Heart left ventricle (tissue), 16 donors: ENCODE measurements around the gene NEURL4. TPM values are rescaled to one million over a fixed set of nuclear protein-coding genes. Genes with fewer than 3 reads are reported as not detected.

Source experiments
- ATAC-seq, 4 donors: fragments of 200-7000 bp; cut with Tn5 transposase; one replicate each; pipeline ENCODE4 v1.9.1; 2020 to 2022; ENCODE audit warnings: moderate library complexity in 4 of 4, mild to moderate bottlenecking in 3 of 4, moderate number of reproducible peaks in 1 of 4
- DNase-seq, 5 donors: peaks; one replicate each; pipeline ENCODE4 v3.0.0-alpha.2; 2020
- H3K27ac ChIP-seq, 12 donors: fragments of 200-600 bp; sonication (generic) in 4 of 12; one replicate each; pipeline versions ENCODE4 v1.5.0 to v1.8.0; 2016 to 2022; ENCODE audit warnings: mild to moderate bottlenecking in 2 of 12
- H3K27me3 ChIP-seq, 9 donors: fragments of 200-600 bp; sonication (generic) in 2 of 9; one replicate each; pipeline versions ENCODE4 v1.5.1 to v1.8.0; 2016 to 2022; ENCODE audit warnings: mild to moderate bottlenecking in 3 of 9
- H3K36me3 ChIP-seq, 9 donors: fragments of 200-600 bp; sonication (generic) in 2 of 9; one replicate each; pipeline versions ENCODE4 v1.5.0 to v1.8.0; 2018 to 2022; ENCODE audit warnings: mild to moderate bottlenecking in 2 of 9
- H3K4me1 ChIP-seq, 12 donors: fragments of 200-600 bp; sonication (generic) in 4 of 12; one replicate each; pipeline versions ENCODE4 v1.5.0 to v1.8.0; 2016 to 2022; ENCODE audit warnings: mild to moderate bottlenecking in 3 of 12
- H3K4me3 ChIP-seq, 12 donors: fragments of 200-600 bp; sonication (generic) in 4 of 12; one replicate each; pipeline versions ENCODE4 v1.5.0 to v1.8.0; 2017 to 2022; ENCODE audit warnings: mild to moderate bottlenecking in 9 of 12, moderate library complexity in 4 of 12
- H3K9me3 ChIP-seq, 12 donors: fragments of 200-600 bp; sonication (generic) in 4 of 12; one replicate each; pipeline versions ENCODE4 v1.5.0 to v1.8.0; 2016 to 2022; ENCODE audit warnings: mild to moderate bottlenecking in 1 of 12
- POLR2A ChIP-seq, 2 donors: fragments of 450-650 bp; IDR thresholded peaks; one replicate each; pipeline ENCODE4 v1.6.1; 2017; ENCODE audit warnings: antibody characterized with exemption in 2 of 2, mild to moderate bottlenecking in 2 of 2, moderate library complexity in 2 of 2
- WGBS, 4 donors: extraction: QIAGEN DNeasy Blood & Tissue Kit in 2 of 4; methylation state at CpG; one replicate each; pipeline versions ENCODE4 v1.1.5 to v1.1.7; 2013 to 2018; 5-methylcytosine and 5-hydroxymethylcytosine counted together
- intact Hi-C, 10 donors: fragments of 100-400 bp; cut with DNase I; formaldehyde crosslinking; loops; one replicate each; pipeline versions ENCODE4 v1.11.1 to v1.14.2; 2022
- polyA plus RNA-seq, 2 donors: library from polyadenylated mRNA; stranded (reverse); fragments of 200-250 nt; gene quantifications; one replicate each; pipeline ENCODE4 v1.2.3, GENCODE V29; 2013
- total RNA-seq, 9 donors: library from RNA; depleted of rRNA in 2 of 9; stranded (reverse); fragments of >200 nt in 2 of 9; fragmentation: NEBNext Ultra II Directional in 3 of 9; extraction: Animal tissue kit (Norgen Biotek cat#: 25700) in 3 of 9; gene quantifications; one replicate each; pipeline versions ENCODE4 v1.1.0 to v1.2.4, GENCODE V29; 2016 to 2023
- TF ChIP-seq, protein P1 (sequence below), 12 donors: fragments of 200-600 bp; sonication (generic) in 4 of 12; IDR thresholded peaks; one replicate each; pipeline versions ENCODE4 v1.5.0 to v1.8.0; 2018 to 2022; ENCODE audit warnings: antibody characterized with exemption in 12 of 12, mild to moderate bottlenecking in 5 of 12
- donor health status: ischemic (EF 13 %, LVEDD 7.1; RV severe dilation, severe dysfunction).
- donor health status: healthy with polysubstance abuse.
- donor health status: DM: no; HTN: yes; CAD: no.
- donor health status: DM: no; HTN: no; CAD: no.
- donor health status: ischemic (EF 25% LVEDD 6.9; RV normal size, moderate dysfunction).
- donor health status: ischemic (EF 25% LVEDD 5.7; RV mildly dilated, moderate dysfunction).
- donor health status: healthy.
- donor health status: DM: yes; HTN: yes; CAD: no.
- donor health status: ischemic (EF 35%, LVEDD 5.7; RV mildly dilated, moderate dysfunction).
- donor health status: nonischemic (EF 11% LVEDD 7.7; RV severe dilation, severe dysfunction).
- donor health status: DM: yes; HTN: yes; CAD: no.
- donor health status: PGD.
- donor health status: ischemic (EF 29% LVEDD 5.4; RV normal size, mild dysfunction).
- donor health status: nonischemic (EF 23%, LVEDD 6.1; RV moderate dilation, normal function).

NEURL4 gene
- total and polyA plus RNA-seq, 11 donors = 13.6 to 39.2 (median 27.6) TPM

DNA sequence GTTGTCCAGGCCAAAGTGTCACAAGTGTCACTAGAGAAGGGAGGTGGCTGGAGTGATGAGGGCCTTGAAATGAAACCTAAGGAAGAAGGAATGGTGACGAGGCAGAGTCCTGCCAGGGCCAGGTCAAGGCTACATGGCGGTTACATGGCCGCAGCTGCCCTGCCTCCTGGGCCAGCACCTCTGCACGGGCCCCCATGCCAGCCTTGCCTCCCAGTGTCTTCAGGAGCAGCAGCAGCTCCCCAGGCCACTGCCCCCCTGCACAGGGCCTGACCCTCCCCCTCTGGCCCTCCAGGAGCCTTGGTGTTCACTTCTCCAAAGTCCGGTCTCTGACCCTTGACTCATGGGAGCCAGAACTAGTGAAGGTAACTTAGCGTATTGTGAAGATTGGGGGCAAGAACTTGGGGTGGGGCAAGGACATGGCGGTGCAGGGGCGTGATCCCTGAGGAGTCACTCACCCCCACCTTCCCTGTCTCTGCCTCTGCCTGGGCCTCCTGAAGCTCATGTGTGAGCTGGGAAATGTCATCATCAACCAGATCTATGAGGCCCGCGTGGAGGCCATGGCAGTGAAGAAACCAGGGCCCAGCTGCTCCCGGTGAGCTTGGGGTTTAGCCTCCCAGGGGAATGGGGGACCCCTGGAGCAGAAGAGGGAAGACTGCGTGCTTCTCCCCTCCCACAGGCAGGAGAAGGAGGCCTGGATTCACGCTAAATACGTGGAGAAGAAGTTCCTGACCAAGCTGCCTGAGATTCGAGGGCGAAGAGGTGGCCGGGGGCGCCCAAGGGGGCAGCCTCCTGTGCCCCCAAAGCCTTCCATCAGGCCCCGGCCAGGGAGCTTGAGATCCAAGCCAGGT is 18.7 kb upstream of the NEURL4 start:
- H3K27ac ChIP-seq = no peak overlapping the region
- no peaks in the 10 kb centered on the region for H3K9me3 ChIP-seq
- no peak overlapping the region for H3K4me3 ChIP-seq
- peaks cover 0 to 10% (median 0%) of the 10 kb centered on the region in 9 donors for H3K36me3 ChIP-seq
- 64 to 83% (median 72%) methylated on average over 18 to 19 of the region's 19 CpGs for WGBS, 4 donors
- no peak for ATAC-seq
- DNase-seq = no peak
- TF ChIP-seq, protein P1, sequence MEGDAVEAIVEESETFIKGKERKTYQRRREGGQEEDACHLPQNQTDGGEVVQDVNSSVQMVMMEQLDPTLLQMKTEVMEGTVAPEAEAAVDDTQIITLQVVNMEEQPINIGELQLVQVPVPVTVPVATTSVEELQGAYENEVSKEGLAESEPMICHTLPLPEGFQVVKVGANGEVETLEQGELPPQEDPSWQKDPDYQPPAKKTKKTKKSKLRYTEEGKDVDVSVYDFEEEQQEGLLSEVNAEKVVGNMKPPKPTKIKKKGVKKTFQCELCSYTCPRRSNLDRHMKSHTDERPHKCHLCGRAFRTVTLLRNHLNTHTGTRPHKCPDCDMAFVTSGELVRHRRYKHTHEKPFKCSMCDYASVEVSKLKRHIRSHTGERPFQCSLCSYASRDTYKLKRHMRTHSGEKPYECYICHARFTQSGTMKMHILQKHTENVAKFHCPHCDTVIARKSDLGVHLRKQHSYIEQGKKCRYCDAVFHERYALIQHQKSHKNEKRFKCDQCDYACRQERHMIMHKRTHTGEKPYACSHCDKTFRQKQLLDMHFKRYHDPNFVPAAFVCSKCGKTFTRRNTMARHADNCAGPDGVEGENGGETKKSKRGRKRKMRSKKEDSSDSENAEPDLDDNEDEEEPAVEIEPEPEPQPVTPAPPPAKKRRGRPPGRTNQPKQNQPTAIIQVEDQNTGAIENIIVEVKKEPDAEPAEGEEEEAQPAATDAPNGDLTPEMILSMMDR (IDR thresholded peaks at IDR 0.05) = no peak
- TF ChIP-seq POLR2A (IDR thresholded peaks at IDR 0.05) = no peak
- intact Hi-C loops = loop anchor here in 9 of 10 donors (2.0 to 10.0 kb wide), 6 partner anchors 63 to 296 kb away; partner anchors contain the start of gene SLC2A4 (in 5 of the 9)
- H3K4me1 ChIP-seq = peaks cover 0 to 33% (median 21%) of the 10 kb centered on the region in 12 donors
- no peaks in the 10 kb centered on the region for H3K27me3 ChIP-seq

DNA sequence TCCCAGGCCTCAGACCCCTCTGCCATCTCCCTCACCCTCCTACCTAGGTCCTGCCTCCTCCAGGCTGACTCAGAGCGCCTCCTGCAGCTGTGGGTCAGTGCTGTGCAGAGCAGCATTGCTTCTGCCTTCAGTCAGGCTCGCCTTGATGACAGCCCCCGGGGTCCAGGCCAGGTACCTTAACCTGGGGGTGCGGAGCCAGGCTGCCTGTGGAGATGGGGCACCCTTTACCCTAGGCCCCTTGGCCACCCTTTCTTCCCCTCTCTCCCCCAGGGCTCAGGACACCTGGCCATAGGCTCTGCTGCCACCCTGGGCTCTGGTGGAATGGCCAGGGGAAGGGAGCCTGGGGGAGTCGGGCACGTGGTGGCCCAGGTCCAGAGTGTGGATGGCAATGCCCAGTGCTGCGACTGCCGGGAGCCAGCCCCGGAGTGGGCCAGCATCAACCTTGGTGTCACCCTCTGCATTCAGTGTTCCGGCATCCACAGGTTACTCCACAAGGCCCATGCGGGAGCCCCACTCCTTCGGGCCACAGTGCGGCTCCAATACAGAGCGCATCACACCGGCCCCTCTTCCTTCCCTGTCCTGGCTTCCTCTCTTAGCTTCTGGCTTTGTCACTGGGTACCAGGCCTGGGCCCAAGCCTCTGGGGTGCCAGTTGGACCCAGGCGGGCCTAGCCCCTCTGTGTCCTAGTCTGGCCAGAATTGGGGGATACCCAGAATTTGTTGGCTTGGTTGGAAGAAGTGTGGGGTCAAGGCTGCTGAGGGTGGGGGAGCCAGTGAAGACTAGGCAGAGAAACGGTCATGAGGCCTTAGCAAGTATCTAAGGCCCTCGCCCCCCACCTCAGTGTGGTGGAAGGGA is 17.9 kb upstream of the NEURL4 start:
- Histone ChIP-seq H3K36me3 (peaks cover 0 to 10% (median 0%) of the 10 kb centered on the region in 9 donors), H3K27me3 (peaks cover 0 to 5% (median 0%) of the 10 kb centered on the region in 9 donors), H3K4me3 (no peak overlapping the region), H3K27ac (no peak overlapping the region), H3K9me3 (no peaks in the 10 kb centered on the region), H3K4me1 (peaks cover 0 to 26% (median 16%) of the 10 kb centered on the region in 12 donors)
- TF ChIP-seq POLR2A (IDR thresholded peaks at IDR 0.05) = no peak
- TF ChIP-seq, protein P1 (IDR thresholded peaks at IDR 0.05) = no peak
- ATAC-seq (no peak), DNase-seq (no peak)
- 66 to 75% (median 71%) methylated on average over 17 to 18 of the region's 18 CpGs for WGBS, 4 donors
- intact Hi-C loops = loop anchor here in 9 of 10 donors (2.0 to 10.0 kb wide), 6 partner anchors 62 to 295 kb away; partner anchors contain the start of gene SLC2A4 (in 5 of the 9)

DNA sequence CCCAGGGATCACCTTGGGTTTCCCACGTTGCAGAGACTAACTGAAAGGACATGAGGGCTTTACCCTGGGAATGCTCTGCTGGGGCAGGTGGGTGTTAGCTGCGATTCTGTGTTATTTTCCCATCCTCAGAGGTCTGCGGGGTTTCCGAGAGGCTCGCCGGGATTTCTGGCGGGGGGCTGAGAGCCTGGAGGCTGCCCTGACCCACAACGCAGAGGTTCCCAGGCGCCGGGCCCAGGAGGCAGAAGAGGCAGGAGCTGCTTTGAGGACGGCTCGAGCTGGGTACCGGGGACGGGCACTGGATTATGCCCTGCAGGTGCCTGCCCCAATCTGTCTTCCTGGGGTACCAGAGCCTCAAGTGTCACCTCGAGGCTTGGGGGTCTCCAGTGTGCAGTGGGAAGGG is 14.1 kb upstream of the NEURL4 start:
- TF ChIP-seq POLR2A (IDR thresholded peaks at IDR 0.05) = no peak
- TF ChIP-seq, protein P1 (IDR thresholded peaks at IDR 0.05) = no peak
- 73 to 76% (median 74%) methylated on average over 15 of the region's 15 CpGs for WGBS, 4 donors
- no peak overlapping the region for H3K4me3 ChIP-seq
- no peaks in the 10 kb centered on the region for H3K9me3 ChIP-seq
- H3K27me3 ChIP-seq = peaks cover 0 to 32% (median 0%) of the 10 kb centered on the region in 9 donors
- H3K4me1 ChIP-seq = peaks cover 0 to 6% (median 0%) of the 10 kb centered on the region in 12 donors
- intact Hi-C loops = loop anchor here in 3 of 10 donors (10.0 kb wide), 2 partner anchors 58 to 68 kb away; partner anchors contain the start of gene SLC2A4 (in 2 of the 3)
- DNase-seq (no peak), ATAC-seq (no peak)
- peaks cover 0 to 8% (median 0%) of the 10 kb centered on the region in 9 donors for H3K36me3 ChIP-seq
- H3K27ac ChIP-seq = no peak overlapping the region
